Pancreas (tissue), 10 donors: ENCODE measurements around the gene KRT73. TPM values are rescaled to one million over a fixed set of nuclear protein-coding genes. Genes with fewer than 3 reads are reported as not detected.

Experiments
- ATAC-seq, 4 donors: fragments of 200-7000 bp; cut with Tn5 transposase; one replicate each; pipeline versions ENCODE4 v1.8.0 to v1.9.1; 2020; ENCODE audit warnings: mild to moderate bottlenecking in 4 of 4, moderate library complexity in 4 of 4
- DNase-seq, 6 donors: peaks; one replicate each; pipeline ENCODE4 v3.0.0-alpha.2; 2020
- FAIRE-seq: peaks from 2 replicates; lab custom pipeline; 2012; peaks lifted over from hg19 to GRCh38; lab: Jason Lieb, UNC
- H3K27ac ChIP-seq, 4 donors: fragments of 200-600 bp; sonication (generic); 1 replicate in 3 of 4; 2 replicates in 1 of 4; pipeline versions ENCODE4 v1.5.0 to v1.8.0; 2020
- H3K27me3 ChIP-seq, 4 donors: fragments of 200-600 bp; one replicate each; pipeline ENCODE4 v1.8.0; 2021
- H3K36me3 ChIP-seq, 3 donors: fragments of 200-600 bp; sonication (generic) in 1 of 3; one replicate each; pipeline versions ENCODE4 v1.5.0 to v1.8.0; 2020 to 2021
- H3K4me1 ChIP-seq, 3 donors: fragments of 200-600 bp; one replicate each; pipeline ENCODE4 v1.8.0; 2021
- H3K4me3 ChIP-seq, 4 donors: fragments of 200-600 bp; sonication (generic) in 2 of 4; one replicate each; pipeline versions ENCODE4 v1.5.0 to v1.8.0; 2020 to 2021
- H3K9me3 ChIP-seq, 4 donors: fragments of 200-600 bp; one replicate each; pipeline ENCODE4 v1.8.0; 2021
- CTCF ChIP-seq, 4 donors: fragments of 200-600 bp; sonication (generic) in 3 of 4; IDR thresholded peaks; one replicate each; pipeline versions ENCODE4 v1.5.0 to v1.8.0; 2021; ENCODE audit warnings: antibody characterized with exemption in 4 of 4
- WGBS, 2 donors: extraction: QIAGEN DNeasy Blood & Tissue Kit; methylation state at CpG; one replicate each; pipeline ENCODE4 v1.1.7; 2013; 5-methylcytosine and 5-hydroxymethylcytosine counted together
- intact Hi-C, 3 donors: fragments of 100-400 bp; cut with DNase I; formaldehyde crosslinking; loops; one replicate each; pipeline versions ENCODE4 v1.11.1 to v1.14.2; 2022
- polyA plus RNA-seq, 2 donors: library from polyadenylated mRNA; stranded (reverse); fragments of 200-250 nt; gene quantifications; one replicate each; pipeline ENCODE4 v1.2.3, GENCODE V29; 2013
- total RNA-seq, 6 donors: library from RNA; stranded (reverse); fragmentation: NEBNext Ultra II Directional in 4 of 6; extraction: Animal tissue kit (Norgen Biotek cat#: 25700) in 4 of 6; gene quantifications; one replicate each; pipeline versions ENCODE4 v1.2.1 to v1.2.4, GENCODE V29; 2021 to 2023
- donor health status: healthy with polysubstance abuse.
- donor health status: DM: no; HTN: no; CAD: no; lungs with moderate emphysema.
- donor health status: DM: no; HTN: no; CAD: no.
- donor health status: control.
- donor health status: control.
- donor health status: Bipolar disorder and iron deficiency.
- donor health status: DM: yes; HTN: yes; CAD: no.
- donor health status: DM: no; HTN: no; CAD: no.
- donor health status: DM: no; HTN: no; CAD: no.
- donor health status: DM: yes; HTN: yes; CAD: no.

KRT73 gene
- total and polyA plus RNA-seq, 8 donors, result not detected

DNA sequence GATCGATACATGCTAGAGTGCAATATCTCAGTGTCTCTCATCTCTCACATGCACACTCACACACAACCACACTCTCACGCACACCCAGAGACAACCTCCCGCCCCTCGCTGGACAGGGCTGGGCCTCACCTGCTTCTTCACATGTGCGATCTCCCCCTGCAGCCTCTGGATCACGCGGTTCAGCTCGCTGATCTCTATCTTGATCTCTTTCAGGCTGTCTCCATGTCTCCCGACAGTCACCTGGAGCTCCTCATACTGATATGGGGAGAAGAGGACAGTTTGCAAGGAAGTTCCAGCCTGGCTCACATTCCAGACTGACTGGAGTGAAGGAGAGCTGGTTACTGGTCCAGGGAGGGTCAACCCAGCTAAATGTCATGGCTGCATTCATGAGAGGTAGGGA lies 29.2 kb upstream of the KRT73 start:
- Histone ChIP-seq H3K36me3 (no peaks in the 10 kb centered on the region), H3K4me1 (no peaks in the 10 kb centered on the region), H3K27ac (no peak overlapping the region), H3K27me3 (no peaks in the 10 kb centered on the region), H3K4me3 (no peak overlapping the region), H3K9me3 (no peaks in the 10 kb centered on the region)
- WGBS, 2 donors, result 88 to 90% methylated on average over 9 of the region's 9 CpGs
- no peak for DNase-seq
- ATAC-seq, result no peak
- intact Hi-C loops, result no loop called here
- no peak for FAIRE-seq
- no peak for TF ChIP-seq CTCF (IDR thresholded peaks at IDR 0.05)

DNA sequence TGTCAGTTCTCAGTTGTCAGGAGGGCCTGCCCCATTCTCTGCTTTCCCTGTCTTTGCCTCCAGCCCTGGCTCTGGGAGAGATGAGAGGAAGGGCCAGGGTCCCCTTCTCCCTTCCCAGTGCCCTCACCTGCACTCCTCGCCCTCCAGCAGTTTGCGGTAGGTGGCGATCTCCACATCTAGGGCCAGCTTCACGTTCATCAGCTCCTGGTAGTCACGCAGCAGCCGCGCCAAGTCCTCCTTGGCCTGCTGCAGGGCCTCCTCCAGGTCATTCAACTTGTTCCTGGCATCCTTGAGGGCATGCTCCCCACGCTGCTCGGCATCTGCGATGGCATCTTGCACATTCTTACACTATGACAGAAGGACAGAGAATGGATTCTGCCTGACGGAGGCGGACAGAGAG lies 28.3 kb upstream of the KRT73 start:
- H3K4me1 ChIP-seq, result no peaks in the 10 kb centered on the region
- TF ChIP-seq CTCF (IDR thresholded peaks at IDR 0.05), result no peak
- H3K4me3 ChIP-seq, result no peak overlapping the region
- H3K36me3 ChIP-seq, result no peaks in the 10 kb centered on the region
- FAIRE-seq (no peak), ATAC-seq (no peak), DNase-seq (no peak)
- intact Hi-C loops, result no loop called here
- H3K27me3 ChIP-seq, result no peaks in the 10 kb centered on the region
- no peaks in the 10 kb centered on the region for H3K9me3 ChIP-seq
- 76 to 82% methylated on average over 12 of the region's 12 CpGs for WGBS, 2 donors
- H3K27ac ChIP-seq, result no peak overlapping the region

GRCh38 chr12:52645982-52646381 lies 27.6 kb upstream of the KRT73 start:
- WGBS, 2 donors, result 54 to 56% methylated on average over 4 of the region's 4 CpGs
- no peak for DNase-seq
- TF ChIP-seq CTCF (IDR thresholded peaks at IDR 0.05), result no peak
- no peaks in the 10 kb centered on the region for H3K27me3 ChIP-seq
- H3K9me3 ChIP-seq, result no peaks in the 10 kb centered on the region
- H3K4me3 ChIP-seq, result no peak overlapping the region
- no peak for FAIRE-seq
- intact Hi-C loops, result no loop called here
- H3K27ac ChIP-seq, result no peak overlapping the region
- ATAC-seq, result no peak
- no peaks in the 10 kb centered on the region for H3K36me3 ChIP-seq
- no peaks in the 10 kb centered on the region for H3K4me1 ChIP-seq

GRCh38 chr12:52645120-52645761 lies 26.9 kb upstream of the KRT73 start:
- TF ChIP-seq CTCF (IDR thresholded peaks at IDR 0.05), result no peak
- H3K4me3 ChIP-seq, result no peak overlapping the region
- no peaks in the 10 kb centered on the region for H3K9me3 ChIP-seq
- intact Hi-C loops, result no loop called here
- ATAC-seq (no peak), DNase-seq (no peak), FAIRE-seq (no peak)
- H3K27ac ChIP-seq, result no peak overlapping the region
- no peaks in the 10 kb centered on the region for H3K27me3 ChIP-seq
- WGBS, 2 donors, result 62 to 73% methylated on average over 7 of the region's 7 CpGs
- no peaks in the 10 kb centered on the region for H3K4me1 ChIP-seq
- H3K36me3 ChIP-seq, result no peaks in the 10 kb centered on the region

DNA sequence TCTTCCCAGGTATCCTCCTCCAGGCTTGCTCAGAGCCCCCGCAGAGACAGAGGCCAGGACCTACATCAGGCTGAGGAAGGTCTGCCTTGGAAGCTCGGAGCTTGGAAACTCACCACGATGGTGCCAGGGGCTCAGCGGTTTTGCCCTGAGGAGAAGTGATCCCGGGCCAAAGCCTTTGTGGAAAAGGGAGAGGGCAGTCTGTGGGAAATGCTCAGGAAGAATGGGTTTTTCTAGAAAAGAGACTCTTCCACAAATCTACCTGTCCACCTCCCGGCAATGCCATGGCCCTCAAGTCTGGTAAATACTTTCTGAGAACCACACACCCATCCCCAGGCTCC lies 25.7 kb upstream of the KRT73 start:
- no peaks in the 10 kb centered on the region for H3K4me1 ChIP-seq
- ATAC-seq (no peak), FAIRE-seq (no peak), DNase-seq (no peak)
- intact Hi-C loops, result no loop called here
- H3K27me3 ChIP-seq, result no peaks in the 10 kb centered on the region
- H3K4me3 ChIP-seq, result no peak overlapping the region
- H3K27ac ChIP-seq, result no peak overlapping the region
- WGBS, 2 donors, result 64 to 74% methylated on average over 6 of the region's 6 CpGs
- H3K9me3 ChIP-seq, result no peaks in the 10 kb centered on the region
- no peak for TF ChIP-seq CTCF (IDR thresholded peaks at IDR 0.05)
- H3K36me3 ChIP-seq, result no peaks in the 10 kb centered on the region
